Measurements from ENCODE around the gene B4GALNT2. TPM values are rescaled to one million over a fixed set of nuclear protein-coding genes. Genes with fewer than 3 reads are reported as not detected.
"Not testable (repeated sequence)": the region's sequence is repeated elsewhere in the genome, so short reads cannot be mapped to it uniquely, and the experiment has no call there.

Gene B4GALNT2
- polyA plus RNA-seq, 4 donors: 0.16 to 1.7 (median 0.39) TPM

DNA sequence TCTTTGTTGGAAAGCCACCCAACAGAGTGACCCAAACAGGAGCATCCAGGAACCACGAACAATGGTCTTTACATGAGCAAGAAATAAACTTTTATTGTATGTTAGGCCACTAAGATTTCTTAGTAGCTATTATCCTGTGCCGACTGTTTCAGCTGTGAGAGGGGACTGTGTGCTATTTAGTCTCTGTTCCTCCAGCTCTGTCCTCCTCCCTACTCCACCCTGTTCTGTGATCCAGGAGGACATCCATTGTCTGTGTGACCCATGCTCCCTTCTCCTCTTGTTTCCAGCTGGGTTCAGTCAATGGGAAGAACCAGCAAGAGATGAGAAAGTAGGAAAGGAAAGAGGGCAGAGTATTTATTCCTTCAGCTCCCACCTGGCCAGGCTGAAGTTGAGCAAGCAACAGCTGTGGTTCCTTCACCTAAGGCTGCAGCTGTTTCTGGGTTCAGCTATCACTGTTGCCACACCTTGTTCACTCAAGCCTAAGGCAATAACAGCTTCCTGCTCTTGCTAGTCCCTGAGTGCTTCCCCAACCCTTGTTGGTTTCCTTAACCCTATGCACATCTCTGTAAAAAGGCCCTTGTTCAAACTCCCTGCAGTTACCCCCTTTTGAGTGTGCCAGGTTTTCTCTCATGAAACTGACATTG is 14.9 kb upstream of the B4GALNT2 start:
- no peak for DNase-seq (ENCODE audit: low read depth in 4 of 4, low spot score in 3 of 4)

DNA sequence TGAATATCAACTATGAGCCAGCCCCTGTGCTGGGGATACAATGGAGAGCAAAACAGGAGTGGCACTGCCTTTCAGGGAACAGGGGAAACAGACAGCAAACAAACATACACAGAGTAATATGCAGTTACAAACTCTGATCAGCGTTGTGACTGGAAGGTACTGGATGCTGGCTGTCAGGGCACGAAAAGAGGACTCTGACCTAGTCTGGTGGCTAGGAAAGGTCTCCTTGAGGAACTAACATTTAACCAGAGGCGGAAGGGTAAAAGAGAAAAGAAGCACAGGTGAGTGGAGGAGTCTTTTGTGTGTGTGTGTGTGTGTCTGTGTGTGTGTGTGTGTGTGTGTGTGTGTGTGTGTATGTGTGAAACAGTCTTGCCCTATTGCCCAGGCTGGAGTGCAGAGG is 12.4 kb upstream of the B4GALNT2 start:
- DNase-seq (ENCODE audit: low read depth in 4 of 4, low spot score in 3 of 4): no peak

DNA sequence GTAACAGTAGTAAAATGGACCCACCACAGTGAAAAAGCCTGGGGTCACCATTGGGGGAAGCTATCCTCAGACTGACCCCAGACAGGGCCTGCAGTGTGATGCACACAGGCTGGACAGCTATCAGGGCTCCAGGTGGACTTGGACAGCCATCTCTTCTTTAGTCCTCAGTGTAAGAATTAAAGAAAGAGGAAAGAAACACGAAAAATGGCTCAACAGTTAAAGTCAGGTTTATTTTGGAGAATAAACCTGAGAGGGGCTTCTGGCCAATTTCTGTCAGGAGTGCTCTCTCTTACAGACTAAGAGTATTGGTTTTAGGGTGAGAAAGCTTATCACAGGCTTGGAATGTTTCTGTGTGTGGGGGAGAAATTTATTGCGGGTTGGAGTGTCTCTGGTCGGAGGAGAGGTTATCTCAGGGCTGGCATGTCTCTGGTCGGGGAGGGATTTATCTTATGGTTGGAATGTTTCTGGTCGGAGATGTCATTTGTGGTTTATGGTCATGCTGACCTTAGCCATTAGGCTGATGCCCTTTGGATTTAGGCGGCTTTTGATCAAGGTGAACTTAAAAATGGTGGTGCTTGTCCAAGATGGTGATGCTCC is 10.8 kb upstream of the B4GALNT2 start:
- no peak for DNase-seq (ENCODE audit: low read depth in 4 of 4, low spot score in 3 of 4)

DNA sequence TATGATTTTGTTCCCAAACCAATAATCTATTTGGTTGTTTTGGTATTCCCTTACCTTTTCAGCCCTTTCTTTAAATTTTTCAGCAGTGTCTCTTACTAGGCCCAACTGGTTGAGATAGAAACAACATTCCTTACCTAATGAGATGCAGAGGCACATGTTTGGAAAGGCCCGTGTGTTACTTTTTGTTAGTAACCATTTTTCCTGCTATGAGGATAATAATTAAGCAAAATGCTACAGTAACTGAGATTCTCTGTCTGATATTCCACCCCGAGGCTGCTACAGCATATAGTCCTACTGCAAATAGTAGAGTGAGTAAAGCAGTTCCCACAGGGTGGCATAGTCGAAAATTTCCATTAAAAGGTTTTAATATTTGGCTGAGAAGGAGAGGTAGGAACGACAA is 10.0 kb upstream of the B4GALNT2 start:
- no peak for DNase-seq (ENCODE audit: low read depth in 4 of 4, low spot score in 3 of 4)

DNA sequence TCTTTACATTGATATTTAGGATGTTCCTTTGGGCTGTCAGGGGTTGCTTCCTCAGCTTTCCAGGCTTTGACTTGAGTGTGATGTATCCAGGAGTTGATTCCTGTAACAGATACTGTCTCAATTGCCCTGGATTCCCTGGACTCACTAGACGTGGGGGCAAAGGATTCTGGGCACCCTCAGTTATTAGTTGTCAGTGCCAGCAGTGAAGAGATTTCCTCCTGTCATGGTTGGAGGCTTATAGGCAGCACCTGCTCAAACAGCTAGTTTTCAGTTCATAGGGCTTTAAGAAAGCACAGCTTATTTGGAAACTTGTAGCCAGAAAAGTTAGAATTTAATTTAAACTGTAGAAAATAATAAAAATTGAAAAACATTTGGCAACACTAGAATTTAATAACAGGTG is 9.5 kb upstream of the B4GALNT2 start:
- no peak for DNase-seq (ENCODE audit: low read depth in 4 of 4, low spot score in 3 of 4)

DNA sequence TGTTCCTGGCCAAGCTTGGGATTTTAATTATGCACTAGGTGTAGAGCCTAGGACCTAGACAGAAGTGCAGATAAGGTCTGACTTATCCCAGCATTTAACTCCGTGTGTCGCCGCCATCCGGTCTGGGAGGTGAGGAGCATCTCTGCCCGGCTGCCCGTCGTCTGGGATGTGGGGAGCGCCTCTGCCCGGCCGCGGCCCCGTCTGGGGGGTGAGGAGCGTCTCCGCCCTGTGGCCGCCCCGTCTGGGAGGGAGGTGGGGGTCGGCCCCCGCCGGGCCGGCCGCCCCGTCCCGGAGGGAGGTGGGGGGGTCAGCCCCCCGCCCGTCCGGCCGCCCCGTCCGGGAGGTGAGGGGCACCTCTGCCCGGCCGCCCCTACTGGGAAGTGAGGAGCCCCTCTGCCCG is 7.1 kb upstream of the B4GALNT2 start:
- no peak for DNase-seq (ENCODE audit: low read depth in 4 of 4, low spot score in 3 of 4)

DNA sequence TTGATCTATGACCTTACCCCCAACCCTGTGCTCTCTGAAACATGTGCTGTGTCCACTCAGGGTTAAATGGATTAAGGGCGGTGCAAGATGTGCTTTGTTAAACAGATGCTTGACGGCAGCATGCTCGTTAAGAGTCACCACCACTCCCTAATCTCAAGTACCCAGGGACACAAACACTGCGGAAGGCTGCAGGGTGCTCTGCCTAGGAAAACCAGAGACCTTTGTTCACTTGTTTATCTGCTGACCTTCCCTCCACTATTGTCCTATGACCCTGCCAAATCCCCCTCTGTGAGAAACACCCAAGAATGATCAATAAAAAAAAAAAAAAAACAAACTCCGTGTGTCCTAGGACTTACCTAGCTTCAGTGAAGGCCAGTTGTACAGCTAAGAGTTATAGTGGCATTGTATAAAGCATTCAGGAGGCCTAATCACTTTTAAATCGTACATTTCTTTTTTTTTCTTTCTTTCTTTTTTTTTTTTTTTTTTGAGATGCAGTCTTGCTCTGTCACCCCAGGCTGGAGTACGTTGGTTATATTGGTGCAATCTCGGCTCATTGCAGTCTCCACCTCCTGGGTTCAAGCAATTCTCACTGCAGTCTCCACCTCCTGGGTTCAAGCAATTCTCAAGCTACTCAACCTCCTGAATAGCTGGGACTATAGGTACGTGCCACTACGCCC is 6.2 kb upstream of the B4GALNT2 start:
- DNase-seq (ENCODE audit: low read depth in 4 of 4, low spot score in 3 of 4): not testable (repeated sequence)

DNA sequence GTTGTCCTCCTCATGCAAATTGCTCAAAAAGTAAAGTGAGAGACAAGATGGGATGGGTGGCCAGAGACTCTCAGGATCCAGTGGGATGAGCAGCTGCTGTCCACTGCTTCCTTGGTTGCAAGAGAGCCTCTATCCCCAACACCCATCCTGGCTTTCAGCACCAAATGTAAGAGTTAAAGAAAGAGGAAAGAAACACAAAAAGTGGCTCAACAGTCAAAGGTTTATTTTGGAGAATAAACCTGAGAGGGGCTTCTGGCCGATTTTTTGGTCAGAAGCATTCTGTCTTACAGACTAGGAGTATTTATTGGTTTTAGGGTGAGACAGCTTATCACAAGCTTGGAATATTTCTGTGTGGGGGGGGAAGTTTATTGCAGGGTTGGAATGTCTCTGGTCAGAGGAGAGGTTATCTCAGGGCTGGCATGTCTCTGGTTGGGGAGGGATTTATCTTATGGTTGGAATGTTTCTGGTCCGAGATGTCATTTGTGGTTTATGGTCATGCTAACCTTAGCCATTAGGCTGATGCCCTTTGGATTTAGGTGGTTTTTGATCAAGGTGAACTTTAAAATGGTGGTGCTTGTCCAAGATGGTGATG is 3.1 kb upstream of the B4GALNT2 start:
- DNase-seq (ENCODE audit: low read depth in 4 of 4, low spot score in 3 of 4): not testable (repeated sequence)

DNA sequence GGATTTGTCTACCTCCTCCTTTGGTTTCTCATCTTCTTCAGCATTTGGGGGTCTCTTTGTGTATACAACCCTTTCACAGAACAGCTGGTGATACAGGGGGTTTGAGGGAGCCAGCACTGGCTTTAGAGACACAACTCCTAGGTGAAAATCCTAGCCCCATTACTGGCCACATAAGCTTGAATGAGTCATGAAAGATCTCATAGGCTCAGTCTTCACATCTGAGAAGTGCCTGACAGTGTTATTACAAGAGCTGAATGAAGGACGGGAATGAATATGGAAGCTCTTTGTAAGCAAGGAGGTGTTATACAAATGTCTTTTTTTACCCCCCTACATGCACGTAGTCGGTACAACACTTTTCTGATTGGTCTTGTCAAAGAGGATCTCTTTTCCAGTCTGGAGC is 1.7 kb upstream of the B4GALNT2 start:
- DNase-seq (ENCODE audit: low read depth in 4 of 4, low spot score in 3 of 4): no peak

DNA sequence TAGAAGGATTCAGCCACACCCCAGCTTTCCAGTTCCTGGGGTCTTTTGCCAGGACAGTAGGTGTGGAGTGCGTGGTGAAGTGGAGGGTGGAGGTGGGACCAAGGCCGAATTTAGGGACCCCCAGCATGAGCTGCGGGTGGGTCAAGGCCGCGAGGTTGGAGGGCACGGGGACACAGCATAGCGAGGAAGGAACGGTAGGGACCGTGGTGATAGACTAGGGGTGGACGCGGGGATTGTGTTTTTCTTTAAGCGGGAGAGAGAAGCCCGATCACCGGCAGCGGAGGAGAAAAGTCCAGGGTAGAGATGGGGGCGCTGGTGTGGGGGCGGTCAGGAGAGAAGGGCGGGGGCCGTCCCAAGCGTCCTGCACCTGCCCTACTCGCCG is 261 bp upstream of the B4GALNT2 start:
- DNase-seq (ENCODE audit: low read depth in 4 of 4, low spot score in 3 of 4): no peak

DNA sequence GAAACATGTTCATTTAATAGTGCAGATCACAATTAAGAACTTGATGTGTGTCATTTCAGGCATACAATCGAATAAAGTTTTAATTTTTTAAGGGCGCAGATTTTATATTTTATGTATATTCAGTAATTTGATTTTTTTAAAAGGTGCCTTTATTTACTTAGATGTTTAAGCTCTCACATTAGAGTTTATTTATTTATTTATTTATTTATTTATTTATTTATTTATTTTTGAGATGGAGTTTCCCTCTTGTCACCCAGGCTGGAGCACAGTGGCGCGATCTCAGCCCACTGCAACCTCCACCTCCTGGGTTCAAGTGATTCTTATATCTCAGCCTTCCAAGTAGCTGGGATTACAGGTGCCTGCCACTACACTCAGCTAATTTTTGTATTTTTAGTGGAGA is 3.8 kb downstream of the B4GALNT2 start:
- no peak for DNase-seq (ENCODE audit: low read depth in 4 of 4, low spot score in 3 of 4)

DNA sequence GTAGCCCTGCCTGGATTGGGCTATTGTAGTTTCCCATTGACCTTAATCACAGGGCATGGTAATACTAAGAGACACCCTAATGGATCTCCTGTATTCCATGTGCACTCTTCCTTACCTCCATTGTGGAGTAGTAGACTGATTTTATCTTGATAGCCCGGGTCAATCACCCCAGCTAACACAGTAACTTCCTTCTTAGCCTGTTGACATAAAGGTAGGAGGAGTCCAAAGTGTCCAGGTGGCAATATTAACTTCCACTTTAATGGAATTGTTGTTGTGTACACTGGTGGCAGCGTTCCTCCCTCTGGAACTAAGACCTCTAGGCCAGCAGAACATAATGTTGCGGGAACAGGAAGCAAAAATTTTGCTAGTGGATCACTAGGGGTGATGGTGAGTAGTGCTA is 13.1 kb downstream of the B4GALNT2 start:
- not testable (repeated sequence) for DNase-seq (ENCODE audit: low read depth in 4 of 4, low spot score in 3 of 4)

DNA sequence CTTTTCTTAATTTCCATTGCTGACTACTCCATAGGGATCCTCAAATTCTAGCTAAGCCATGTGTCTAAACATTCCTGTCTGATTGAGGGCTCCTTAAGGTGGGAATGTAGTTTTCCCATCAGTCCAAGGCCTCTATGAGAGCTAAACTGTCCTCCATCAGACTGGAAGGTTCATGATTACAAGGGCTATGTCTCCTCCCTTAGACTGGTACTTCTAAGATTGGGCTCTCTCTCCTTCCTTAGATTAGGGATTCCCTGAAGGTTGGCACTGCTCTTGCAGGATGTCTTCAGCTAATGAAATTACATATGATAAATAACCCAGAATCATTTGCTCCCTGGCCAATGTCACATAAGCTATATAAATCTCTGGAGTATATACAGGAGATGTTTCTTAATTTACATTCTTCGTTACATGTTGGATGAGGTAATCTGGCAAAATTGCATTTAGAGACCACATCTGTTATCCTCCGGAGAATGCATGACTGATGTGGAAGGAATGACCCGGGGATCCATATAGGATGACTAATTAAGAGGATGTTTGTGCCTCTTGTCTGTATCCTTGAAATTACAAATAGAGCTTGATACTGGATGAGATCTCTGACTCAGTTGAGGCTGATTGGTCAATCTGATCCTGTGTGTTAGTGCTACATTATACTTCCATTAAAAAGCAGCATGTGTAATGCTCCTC is 14.2 kb downstream of the B4GALNT2 start:
- no peak for DNase-seq (ENCODE audit: low read depth in 4 of 4, low spot score in 3 of 4)

DNA sequence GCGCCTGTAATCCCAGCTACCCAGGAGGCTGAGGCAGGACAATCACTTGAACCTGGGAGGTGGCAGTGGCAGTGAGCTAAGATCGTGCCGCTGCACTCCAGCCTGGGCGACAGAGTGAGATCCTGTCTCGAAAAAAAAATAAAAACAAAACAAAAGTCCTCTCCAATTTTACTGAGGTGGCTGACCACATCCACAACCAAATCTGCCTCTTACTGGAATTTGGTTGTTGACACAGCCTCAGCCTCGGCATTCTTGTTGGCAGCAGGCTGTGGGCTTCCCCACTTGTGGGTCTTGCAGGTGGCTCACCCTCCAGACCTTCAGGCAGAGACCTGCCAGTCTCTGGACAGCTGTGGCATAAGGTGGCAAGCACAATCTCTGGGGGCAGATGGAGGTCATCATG is 15.6 kb downstream of the B4GALNT2 start:
- DNase-seq (ENCODE audit: low read depth in 4 of 4, low spot score in 3 of 4): no peak

DNA sequence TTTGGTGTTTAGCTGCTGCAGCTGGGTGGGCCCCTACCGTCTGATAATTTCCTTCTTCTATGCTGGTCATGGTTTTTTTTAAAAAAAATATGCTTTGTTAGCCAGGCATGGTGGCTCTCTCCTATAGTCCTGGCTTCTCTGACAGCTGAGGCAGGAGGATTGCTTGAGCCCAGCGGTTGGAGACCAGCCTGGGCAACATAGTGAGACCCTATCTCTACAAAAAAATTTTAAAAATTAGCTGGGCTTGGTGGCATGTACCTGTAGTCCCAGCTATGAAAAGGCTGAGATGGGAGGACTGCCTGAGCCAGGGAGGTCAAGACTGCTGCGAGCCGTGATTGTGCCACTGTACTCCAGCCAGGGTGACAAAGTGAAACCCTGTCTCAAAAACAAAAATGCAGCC is 19.4 kb downstream of the B4GALNT2 start:
- DNase-seq (ENCODE audit: low read depth in 4 of 4, low spot score in 3 of 4): no peak

DNA sequence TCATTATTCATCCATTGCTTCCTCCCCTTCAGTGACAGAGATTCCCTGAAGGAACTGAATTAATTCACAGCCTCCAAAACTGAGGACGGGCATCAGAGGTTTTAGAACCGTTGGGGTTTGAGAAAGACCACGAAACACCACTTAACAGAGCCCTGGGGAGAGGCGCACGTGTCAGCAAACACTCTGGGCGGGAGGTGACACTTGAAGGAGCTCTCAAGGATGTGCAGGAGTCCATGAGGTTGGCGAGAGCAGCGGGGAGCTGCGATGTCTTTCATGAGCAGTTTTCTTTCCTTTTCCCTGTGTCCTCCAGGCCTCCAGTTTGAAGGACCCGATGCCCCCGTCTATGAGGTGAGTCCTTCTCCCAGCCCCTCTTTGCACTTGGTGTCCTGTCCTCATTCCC is 23.7 kb downstream of the B4GALNT2 start:
- no peak for DNase-seq (ENCODE audit: low read depth in 4 of 4, low spot score in 3 of 4)

DNA sequence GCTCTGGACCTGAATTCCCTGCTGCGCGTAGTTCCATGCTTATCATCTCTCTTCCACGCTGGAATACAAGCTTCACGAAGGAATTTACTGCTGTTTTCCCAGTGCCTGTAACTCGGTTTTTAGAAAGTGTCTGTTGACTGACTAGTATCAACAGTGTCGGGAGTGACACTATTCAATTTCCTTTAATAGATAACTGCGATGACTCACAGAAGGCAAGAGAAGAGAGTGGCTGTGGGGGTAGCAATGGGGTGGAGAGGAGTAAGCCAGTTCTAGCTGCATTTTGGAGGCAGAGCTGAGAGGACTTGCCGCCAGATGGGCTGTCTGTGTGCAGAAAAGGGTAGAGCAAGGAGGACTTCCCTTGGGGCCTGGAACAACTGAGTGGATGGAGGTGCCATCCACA is 25.2 kb downstream of the B4GALNT2 start:
- no peak for DNase-seq (ENCODE audit: low read depth in 4 of 4, low spot score in 3 of 4)

DNA sequence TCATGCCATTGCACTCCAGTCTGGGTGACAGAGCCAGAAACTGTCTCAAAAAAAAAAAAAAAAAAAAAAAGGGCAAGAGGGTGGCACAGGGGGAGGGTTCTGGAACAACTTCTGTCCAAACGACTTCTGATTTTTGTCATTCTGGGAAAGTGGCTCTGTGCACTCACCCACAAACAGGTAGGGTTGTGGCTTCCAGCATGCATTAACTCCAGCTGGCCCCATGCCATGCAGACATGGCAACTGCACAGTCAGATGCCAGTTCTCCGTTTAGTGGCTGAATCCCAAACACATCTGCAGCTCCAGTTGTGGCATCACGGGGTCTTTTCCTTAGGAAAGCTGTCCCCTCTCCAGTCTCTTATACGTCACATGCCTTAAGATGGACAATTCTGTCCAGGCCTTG is 30.3 kb downstream of the B4GALNT2 start:
- no peak for DNase-seq (ENCODE audit: low read depth in 4 of 4, low spot score in 3 of 4)

DNA sequence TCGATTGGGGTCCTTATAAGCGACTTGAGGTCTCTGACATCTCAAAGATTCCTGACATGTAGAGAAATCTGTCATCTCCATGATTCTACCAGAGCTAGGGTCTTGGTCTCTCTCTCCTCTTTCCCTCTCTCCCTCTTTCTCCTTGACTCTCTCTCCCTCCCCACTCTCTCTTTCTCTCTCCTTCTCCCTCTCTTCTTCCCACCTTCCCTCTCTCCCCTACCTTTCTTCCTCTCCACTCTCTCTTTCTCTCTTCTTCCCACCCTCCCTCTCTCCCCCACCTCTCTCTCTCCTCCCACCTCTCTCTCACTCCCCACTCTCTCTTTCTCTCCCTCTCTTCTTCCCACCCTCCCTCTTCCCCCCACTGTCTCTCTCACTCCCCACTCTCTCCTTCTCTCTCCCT is 32.6 kb downstream of the B4GALNT2 start:
- no peak for DNase-seq (ENCODE audit: low read depth in 4 of 4, low spot score in 3 of 4)

DNA sequence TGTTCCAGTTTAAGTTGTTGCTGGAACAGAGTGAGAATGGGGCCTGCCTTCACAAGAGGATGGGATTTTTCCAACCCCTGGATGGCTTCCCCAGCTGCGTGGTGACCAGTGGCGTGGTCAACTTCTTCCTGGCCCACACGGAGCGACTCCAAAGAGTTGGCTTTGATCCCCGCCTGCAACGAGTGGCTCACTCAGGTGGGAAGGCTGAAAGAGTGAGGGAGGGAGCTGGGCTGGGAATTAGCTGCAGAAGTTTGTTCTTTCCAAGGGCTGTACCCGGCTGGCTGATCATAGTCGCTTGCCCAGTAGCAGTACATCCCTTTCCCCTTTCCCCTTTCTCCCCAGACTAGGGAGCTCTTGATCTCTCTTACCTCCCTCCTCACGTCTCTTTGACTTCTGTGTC is 36.1 kb downstream of the B4GALNT2 start:
- no peak for DNase-seq (ENCODE audit: low read depth in 4 of 4, low spot score in 3 of 4)

DNA sequence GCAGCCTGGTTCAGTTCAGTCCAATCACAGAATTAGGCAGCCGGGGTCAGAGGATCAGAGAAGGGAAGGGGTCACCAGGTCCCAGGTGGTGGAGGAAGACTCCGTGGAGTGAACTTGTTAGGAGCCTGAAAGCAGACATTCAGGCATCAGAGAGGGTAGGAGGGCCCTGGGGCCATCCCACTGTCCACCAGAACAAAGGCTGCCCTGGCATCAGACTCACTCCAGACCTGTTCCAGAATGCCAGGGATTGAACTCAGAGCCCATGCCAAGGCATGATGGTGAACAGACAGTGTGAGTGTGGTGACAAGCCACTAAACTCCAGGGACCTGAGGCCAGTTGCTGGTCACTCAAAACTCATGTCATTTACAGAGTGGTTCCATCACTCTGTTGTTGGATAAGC is 37.6 kb downstream of the B4GALNT2 start:
- no peak for DNase-seq (ENCODE audit: low read depth in 4 of 4, low spot score in 3 of 4)

All from left renal pelvis (tissue), 4 donors.